CD14-positive monocyte (primary cell): ENCODE data around the gene GRM4. TPM values are rescaled to one million over a fixed set of nuclear protein-coding genes. Genes with fewer than 3 reads are reported as not detected.
"Not testable (repeated sequence)": the region's sequence is repeated elsewhere in the genome, so short reads cannot be mapped to it uniquely, and the experiment has no call there.

Experiments used
- DNase-seq, 3 donors: peaks; one replicate each; pipeline ENCODE4 v3.0.0-alpha.2; 2011 to 2022
- H2AFZ ChIP-seq: 2 replicates; pipeline ENCODE4 v1.6.0; 2012; ENCODE audit warnings: mild to moderate bottlenecking, low read depth, low read length, inconsistent platforms; ENCODE audit not compliant: insufficient read depth, poor library complexity, severe bottlenecking
- H3K27ac ChIP-seq, 2 donors: 1 replicate in 1 of 2; 2 replicates in 1 of 2; pipeline ENCODE4 v1.5.1; 2012 to 2013; ENCODE audit warnings: low read length in 2 of 2, control low read depth in 1 of 2, inconsistent platforms in 1 of 2, low read depth in 1 of 2, mild to moderate bottlenecking in 1 of 2
- H3K27me3 ChIP-seq, 2 donors: one replicate each; pipeline versions ENCODE4 v1.6.0 to v1.6.1; 2011 to 2013; ENCODE audit warnings: low read length in 2 of 2; ENCODE audit not compliant: control insufficient read depth in 2 of 2, insufficient read depth in 2 of 2
- H3K36me3 ChIP-seq, 2 donors: replicated peaks in 1 of 2; 1 replicate in 1 of 2; 2 replicates in 1 of 2; pipeline versions ENCODE4 v1.5.1 to v1.6.1; 2012 to 2013; ENCODE audit warnings: low read length in 2 of 2, control low read depth in 1 of 2, inconsistent platforms in 1 of 2, mild to moderate bottlenecking in 1 of 2; ENCODE audit not compliant: insufficient read depth in 2 of 2, control insufficient read depth in 1 of 2
- H3K4me1 ChIP-seq, 2 donors: 1 replicate in 1 of 2; 2 replicates in 1 of 2; pipeline versions ENCODE4 v1.5.1 to v1.6.1; 2012 to 2013; ENCODE audit warnings: low read length in 2 of 2, control low read depth in 1 of 2, inconsistent platforms in 1 of 2, mild to moderate bottlenecking in 1 of 2, moderate library complexity in 1 of 2; ENCODE audit not compliant: insufficient read depth in 2 of 2, control insufficient read depth in 1 of 2
- H3K4me2 ChIP-seq: replicated peaks from 2 replicates; pipeline ENCODE3; 2012; ENCODE audit warnings: low read length, moderate library complexity, mild to moderate bottlenecking; ENCODE audit not compliant: poor library complexity, severe bottlenecking; ENCODE audit errors: extremely low read depth
- H3K4me3 ChIP-seq, 3 experiments: fragments of 200-600 bp in 1 of 3; sonication (generic) in 1 of 3; replicated peaks in 1 of 3; 1 replicate in 2 of 3; 2 replicates in 1 of 3; pipeline ENCODE4 v1.5.1; 2011 to 2013; ENCODE audit warnings: low read length in 3 of 3, mild to moderate bottlenecking in 3 of 3, control low read depth in 2 of 3, low read depth in 2 of 3, inconsistent platforms in 1 of 3, moderate library complexity in 1 of 3
- H3K79me2 ChIP-seq: 2 replicates; pipeline ENCODE4 v1.6.0; 2012; ENCODE audit warnings: mild to moderate bottlenecking, control low read depth, inconsistent platforms, low read length, moderate library complexity; ENCODE audit not compliant: insufficient read depth
- H3K9ac ChIP-seq: 2 replicates; pipeline ENCODE4 v1.6.0; 2017; ENCODE audit warnings: low read length, mild to moderate bottlenecking; ENCODE audit not compliant: insufficient read depth, poor library complexity, severe bottlenecking
- H3K9me3 ChIP-seq, 2 donors: replicated peaks in 1 of 2; 1 replicate in 1 of 2; 2 replicates in 1 of 2; pipeline versions ENCODE4 v1.5.1 to v1.6.1; 2012 to 2013; ENCODE audit warnings: low read length in 2 of 2, control low read depth in 1 of 2; ENCODE audit not compliant: control insufficient read depth in 1 of 2, insufficient read depth in 1 of 2
- H4K20me1 ChIP-seq: 2 replicates; pipeline ENCODE4 v1.6.0; 2012; ENCODE audit warnings: mild to moderate bottlenecking, low read length, control low read depth, moderate library complexity; ENCODE audit not compliant: insufficient read depth
- H3K27ac Mint-ChIP-seq, 7 donors: one replicate each; pipeline ENCODE4 v1.8.0; 2020; ENCODE audit warnings: mild to moderate bottlenecking in 7 of 7, mixed read lengths in 7 of 7, moderate library complexity in 6 of 7, inconsistent platforms in 2 of 7
- H3K27me3 Mint-ChIP-seq, 3 donors: one replicate each; pipeline ENCODE4 v1.8.0; 2021 to 2022; ENCODE audit warnings: low read depth in 3 of 3, mild to moderate bottlenecking in 3 of 3, mixed read lengths in 3 of 3, moderate library complexity in 3 of 3, inconsistent platforms in 1 of 3
- H3K36me3 Mint-ChIP-seq, 2 donors: one replicate each; pipeline ENCODE4 v1.8.0; 2020; ENCODE audit warnings: mixed read lengths in 2 of 2, inconsistent platforms in 1 of 2, mild to moderate bottlenecking in 1 of 2
- H3K4me1 Mint-ChIP-seq: one replicate; pipeline ENCODE4 v1.8.0; 2020; ENCODE audit warnings: mild to moderate bottlenecking, mixed read lengths
- H3K4me3 Mint-ChIP-seq, 2 donors: one replicate each; pipeline ENCODE4 v1.8.0; 2020; ENCODE audit warnings: mild to moderate bottlenecking in 2 of 2, mixed read lengths in 2 of 2, moderate library complexity in 1 of 2
- H3K9me3 Mint-ChIP-seq, 7 donors: one replicate each; pipeline ENCODE4 v1.8.0; 2020 to 2022; ENCODE audit warnings: mixed read lengths in 7 of 7, mild to moderate bottlenecking in 6 of 7, moderate library complexity in 6 of 7, inconsistent platforms in 2 of 7
- CTCF ChIP-seq: fragments of 200-600 bp; IDR thresholded peaks from one replicate; pipeline ENCODE4 v1.8.0; 2022; ENCODE audit warnings: antibody characterized with exemption, mild to moderate bottlenecking
- WGBS: methylation state at CpG from one replicate; pipeline ENCODE4 v1.1.5; 2013; ENCODE audit warnings: missing lambda C conversion rate; ENCODE audit not compliant: insufficient coverage; 5-methylcytosine and 5-hydroxymethylcytosine counted together
- intact Hi-C, 2 donors: fragments of 100-400 bp; cut with micrococcal nuclease; formaldehyde crosslinking; loops; one replicate each; pipeline versions ENCODE4 v1.15.0 to v1.15.1; 2023
- polyA plus RNA-seq, 3 donors: library from polyadenylated mRNA; depleted of rRNA in 1 of 3; unstranded in 2 of 3; stranded (reverse) in 1 of 3; fragments of 300-500 nt in 2 of 3; fragments of >200 nt in 1 of 3; fragmentation: Illumina TruSeq in 2 of 3; gene quantifications; 1 replicate in 2 of 3; 2 replicates in 1 of 3; pipeline ENCODE4 v1.2.3, GENCODE V29; 2012 to 2021

The GRM4 gene
- polyA plus RNA-seq, 3 donors, result not detected

GRCh38 chr6:34017106-34017805 lies 128.6 kb downstream of the GRM4 start:
- no peak for DNase-seq
- WGBS, result 96% methylated on average over 53 of the region's 54 CpGs
- H2AFZ ChIP-seq, result no peak overlapping the region

GRCh38 chr6:34016573-34016972 lies 129.3 kb downstream of the GRM4 start:
- DNase-seq, result not testable (repeated sequence)
- peaks cover 0 to 11% (median 4%) of the 10 kb centered on the region in 7 donors for H3K9me3 Mint-ChIP-seq

More at GRCh38 chr6:34017106-34017805, 128.6 kb downstream of the GRM4 start:
- H3K36me3 ChIP-seq, result no peaks in the 10 kb centered on the region
- no peak overlapping the region for H3K27ac ChIP-seq
- peaks cover 4 to 8% of the 10 kb centered on the region in 2 donors for H3K9me3 ChIP-seq
- no peak for TF ChIP-seq CTCF
- H3K79me2 ChIP-seq, result no peaks in the 10 kb centered on the region
- H3K36me3 Mint-ChIP-seq, result no peaks in the 10 kb centered on the region
- H3K27me3 Mint-ChIP-seq, result peaks cover 2 to 5% (median 2%) of the 10 kb centered on the region in 3 donors
- H3K4me3 ChIP-seq, result no peak overlapping the region
- no peak overlapping the region for H3K4me3 Mint-ChIP-seq
- H3K9ac ChIP-seq, result no peak overlapping the region
- no peaks in the 10 kb centered on the region for H4K20me1 ChIP-seq
- intact Hi-C loops, result no loop called here
- no peaks in the 10 kb centered on the region for H3K4me1 Mint-ChIP-seq
- H3K9me3 Mint-ChIP-seq, result peaks cover 0 to 11% (median 4%) of the 10 kb centered on the region in 7 donors
- H3K27ac Mint-ChIP-seq, result no peak overlapping the region
- no peaks in the 10 kb centered on the region for H3K4me1 ChIP-seq
- no peaks in the 10 kb centered on the region for H3K27me3 ChIP-seq
- no peak overlapping the region for H3K4me2 ChIP-seq

More at GRCh38 chr6:34016573-34016972, 129.3 kb downstream of the GRM4 start:
- 100% methylated on average over 1 of the region's 3 CpGs for WGBS
- H3K4me2 ChIP-seq, H3K27ac ChIP-seq, H3K36me3 ChIP-seq, H3K9me3 ChIP-seq, H3K4me1 Mint-ChIP-seq, H3K4me1 ChIP-seq, H3K4me3 Mint-ChIP-seq, H2AFZ ChIP-seq, H3K27me3 Mint-ChIP-seq, H3K4me3 ChIP-seq, intact Hi-C loops, H4K20me1 ChIP-seq, H3K36me3 Mint-ChIP-seq, H3K79me2 ChIP-seq, H3K9ac ChIP-seq, H3K27ac Mint-ChIP-seq, H3K27me3 ChIP-seq: not testable (repeated sequence)
